ENCODE measurements around the gene NOVA2.

DNA sequence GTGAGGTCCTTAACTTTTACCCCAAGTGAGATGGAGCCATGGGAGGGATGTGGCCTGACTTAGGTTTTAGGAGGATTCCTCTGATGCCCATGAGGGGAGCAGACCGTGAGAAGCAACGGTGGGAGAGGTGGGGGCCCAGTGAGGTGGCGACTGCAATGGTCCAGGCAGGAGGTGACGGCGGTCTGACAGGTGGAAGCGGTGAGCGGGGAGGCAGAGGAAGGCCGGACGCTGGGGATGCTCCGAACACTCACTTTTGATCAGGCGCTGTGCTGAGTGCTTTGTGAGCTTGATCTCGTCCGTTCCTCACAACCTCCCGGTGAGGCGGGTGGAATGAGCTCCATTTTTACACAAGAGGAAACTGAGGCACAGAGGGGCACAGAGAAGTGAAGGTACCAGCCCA, 11.6 kb downstream of the NOVA2 start:
- TF ChIP-seq CTCF (IDR thresholded peaks at IDR 0.05) (no peak), POLR2AphosphoS5 (IDR thresholded peaks at IDR 0.05) (no peak), EP300 (IDR thresholded peaks at IDR 0.05) (no peak), POLR2A (IDR thresholded peaks at IDR 0.05; ENCODE audit: low read depth) (no peak)

Data from esophagus muscularis mucosa (tissue), 4 donors.